Measurements from ENCODE around the gene PDE6C.

Gene PDE6C

DNA sequence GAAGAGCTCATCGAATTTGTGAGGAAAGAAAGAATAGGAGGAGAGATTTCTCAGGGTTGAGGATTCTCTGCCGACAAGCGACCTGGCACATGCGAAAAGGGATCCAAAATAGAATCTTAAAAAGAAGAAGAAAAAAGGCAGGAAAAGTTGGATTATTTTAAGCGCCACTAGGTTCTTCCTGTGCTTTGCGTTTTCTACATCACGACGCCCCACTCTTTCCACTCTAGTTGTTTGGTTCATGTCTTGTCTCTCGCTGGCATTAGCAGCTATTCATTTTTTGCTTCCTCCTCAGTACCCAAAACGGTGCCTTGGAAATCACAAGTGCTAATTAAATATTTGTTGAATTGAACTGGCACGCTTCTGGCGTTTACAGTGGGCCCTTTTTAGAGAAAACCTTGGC lies 90.7 kb downstream of the PDE6C start:
- DNase-seq (ENCODE audit: low read depth), result no peak
- H3K4me3 ChIP-seq (ENCODE audit: control insufficient read depth, low read depth, low read length), result peak overlapping the region; percentile 73
- TF ChIP-seq, protein P1, sequence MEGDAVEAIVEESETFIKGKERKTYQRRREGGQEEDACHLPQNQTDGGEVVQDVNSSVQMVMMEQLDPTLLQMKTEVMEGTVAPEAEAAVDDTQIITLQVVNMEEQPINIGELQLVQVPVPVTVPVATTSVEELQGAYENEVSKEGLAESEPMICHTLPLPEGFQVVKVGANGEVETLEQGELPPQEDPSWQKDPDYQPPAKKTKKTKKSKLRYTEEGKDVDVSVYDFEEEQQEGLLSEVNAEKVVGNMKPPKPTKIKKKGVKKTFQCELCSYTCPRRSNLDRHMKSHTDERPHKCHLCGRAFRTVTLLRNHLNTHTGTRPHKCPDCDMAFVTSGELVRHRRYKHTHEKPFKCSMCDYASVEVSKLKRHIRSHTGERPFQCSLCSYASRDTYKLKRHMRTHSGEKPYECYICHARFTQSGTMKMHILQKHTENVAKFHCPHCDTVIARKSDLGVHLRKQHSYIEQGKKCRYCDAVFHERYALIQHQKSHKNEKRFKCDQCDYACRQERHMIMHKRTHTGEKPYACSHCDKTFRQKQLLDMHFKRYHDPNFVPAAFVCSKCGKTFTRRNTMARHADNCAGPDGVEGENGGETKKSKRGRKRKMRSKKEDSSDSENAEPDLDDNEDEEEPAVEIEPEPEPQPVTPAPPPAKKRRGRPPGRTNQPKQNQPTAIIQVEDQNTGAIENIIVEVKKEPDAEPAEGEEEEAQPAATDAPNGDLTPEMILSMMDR (IDR thresholded peaks at IDR 0.05; ENCODE audit: control insufficient read depth, insufficient read depth, low read depth, low read length, missing control alignments), result no peak

DNA sequence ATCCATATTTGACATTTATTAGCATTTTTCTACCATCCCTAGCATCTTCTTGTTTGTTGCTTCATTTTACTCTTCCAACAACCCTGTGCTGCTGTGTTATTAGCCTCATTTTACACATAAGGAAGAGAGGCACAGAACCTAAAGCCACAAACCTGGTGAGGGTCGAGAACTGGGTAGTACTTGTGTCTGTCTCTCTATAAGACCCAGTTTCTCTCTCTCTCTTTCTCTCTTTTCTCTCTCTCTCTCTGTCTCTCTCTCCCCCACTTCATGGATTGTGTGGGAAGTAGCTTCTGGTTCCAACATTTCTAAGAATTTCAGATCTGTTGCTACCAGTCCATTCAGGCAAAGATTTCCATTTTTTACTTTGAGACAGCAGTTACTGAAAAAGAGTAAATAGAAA lies 91.5 kb downstream of the PDE6C start:
- no peak overlapping the region for H3K4me3 ChIP-seq (ENCODE audit: control insufficient read depth, low read depth, low read length)
- DNase-seq (ENCODE audit: low read depth), result no peak
- TF ChIP-seq, protein P1 (IDR thresholded peaks at IDR 0.05; ENCODE audit: control insufficient read depth, insufficient read depth, low read depth, low read length, missing control alignments), result no peak

- H3K4me3 ChIP-seq (ENCODE audit: control insufficient read depth, low read depth, low read length), result no peak overlapping the region
- TF ChIP-seq, protein P1 (IDR thresholded peaks at IDR 0.05; ENCODE audit: control insufficient read depth, insufficient read depth, low read depth, low read length, missing control alignments), result no peak
- no peak for DNase-seq (ENCODE audit: low read depth)
Observed at GRCh38 chr10:93704451-93704850, 92.1 kb downstream of the PDE6C start.

DNA sequence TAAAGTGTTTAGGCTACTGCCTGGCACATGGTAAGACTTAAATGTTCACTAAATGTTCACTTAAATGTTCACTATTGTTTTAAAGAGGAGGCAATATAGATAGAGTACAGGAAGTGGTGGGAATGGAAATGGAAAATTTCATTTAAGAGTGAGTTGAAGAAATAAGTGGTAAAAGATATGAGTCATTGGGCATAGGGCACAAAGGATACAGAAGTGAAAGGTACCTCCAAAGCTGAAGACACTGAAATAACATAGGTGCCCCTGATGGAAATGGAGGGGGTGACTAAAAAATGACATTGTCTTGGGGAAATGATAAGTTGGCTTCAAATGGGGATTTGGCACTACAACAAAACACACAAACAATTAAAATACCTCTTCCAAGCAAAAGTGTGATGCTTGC lies 95.3 kb downstream of the PDE6C start:
- no peak for DNase-seq (ENCODE audit: low read depth)
- H3K4me3 ChIP-seq (ENCODE audit: control insufficient read depth, low read depth, low read length), result no peak overlapping the region
- TF ChIP-seq, protein P1 (IDR thresholded peaks at IDR 0.05; ENCODE audit: control insufficient read depth, insufficient read depth, low read depth, low read length, missing control alignments), result no peak

- TF ChIP-seq, protein P1 (IDR thresholded peaks at IDR 0.05; ENCODE audit: control insufficient read depth, insufficient read depth, low read depth, low read length, missing control alignments), result no peak
Observed at GRCh38 chr10:93710333-93710909, 98.1 kb downstream of the PDE6C start.

DNA sequence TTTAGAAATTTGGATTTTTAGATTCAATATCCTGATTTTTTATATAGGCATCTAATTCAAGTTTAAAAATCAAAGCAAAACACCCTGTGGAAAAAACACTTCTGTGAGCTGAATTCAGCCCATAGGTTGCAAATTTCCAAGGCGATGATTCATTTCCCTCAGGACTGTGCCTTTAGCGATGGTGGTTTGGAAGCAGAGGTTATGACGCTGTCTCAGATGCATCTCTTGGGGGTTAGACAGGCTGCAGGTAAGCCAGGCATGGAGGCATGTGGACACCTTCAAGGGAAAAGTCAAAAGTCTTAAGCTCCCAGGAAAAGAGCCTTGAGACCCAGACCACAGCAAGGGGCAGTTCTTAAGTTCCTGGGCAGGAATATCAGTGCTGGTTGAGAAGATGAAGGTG lies 99.6 kb downstream of the PDE6C start:
- no peak for DNase-seq (ENCODE audit: low read depth)
- no peak overlapping the region for H3K4me3 ChIP-seq (ENCODE audit: control insufficient read depth, low read depth, low read length)
- TF ChIP-seq, protein P1 (IDR thresholded peaks at IDR 0.05; ENCODE audit: control insufficient read depth, insufficient read depth, low read depth, low read length, missing control alignments), result no peak

More at GRCh38 chr10:93710333-93710909, 98.1 kb downstream of the PDE6C start:
- no peak for DNase-seq (ENCODE audit: low read depth)
- no peak overlapping the region for H3K4me3 ChIP-seq (ENCODE audit: control insufficient read depth, low read depth, low read length)

- DNase-seq (ENCODE audit: low read depth), result no peak
- no peak overlapping the region for H3K4me3 ChIP-seq (ENCODE audit: control insufficient read depth, low read depth, low read length)
- TF ChIP-seq, protein P1 (IDR thresholded peaks at IDR 0.05; ENCODE audit: control insufficient read depth, insufficient read depth, low read depth, low read length, missing control alignments), result no peak
Observed at GRCh38 chr10:93712593-93712992, 100.3 kb downstream of the PDE6C start.
